ENCODE data around the gene TBX21. TPM values are rescaled to one million over a fixed set of nuclear protein-coding genes. Genes with fewer than 3 reads are reported as not detected.

TBX21 gene
- total and polyA plus RNA-seq, 2 experiments from 2014 or later, result not detected

DNA sequence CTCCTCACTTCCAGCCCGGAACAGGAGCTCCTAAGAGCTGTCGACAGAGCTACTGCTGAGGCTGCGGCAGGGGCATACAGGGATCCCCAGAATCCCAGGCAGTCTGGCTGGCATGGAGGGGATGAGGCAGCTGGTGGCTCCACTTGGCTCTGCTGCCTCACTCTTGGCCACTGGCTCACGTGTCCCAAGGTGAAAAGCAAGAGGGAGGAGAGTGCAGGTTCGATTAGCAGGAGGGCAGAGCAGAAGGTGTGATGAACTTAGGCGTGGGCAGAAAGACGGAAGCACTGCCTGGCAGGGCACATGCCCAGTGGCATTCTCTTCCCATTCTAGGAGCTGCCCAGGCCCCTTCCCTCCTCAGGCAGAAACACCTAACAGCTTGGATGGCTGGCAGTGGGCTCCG lies 11.3 kb upstream of the TBX21 start:
- no peak for DNase-seq (ENCODE audit: low spot score)
- no peak overlapping the region for H3K4me3 Mint-ChIP-seq
- no peaks in the 10 kb centered on the region; the same call in 2 of the 3 replicates for H3K9me3 Mint-ChIP-seq
- peaks cover 31% of the 10 kb centered on the region for H3K4me1 Mint-ChIP-seq
- H3K79me2 ChIP-seq (replicated peaks; ENCODE audit: insufficient read depth), result no peaks in the 10 kb centered on the region
- H3K4me2 ChIP-seq, result peak overlapping the region; percentile 74
- peak; percentile 8; the same call in 1 of the 3 replicates for ATAC-seq
- peaks cover 42% of the 10 kb centered on the region for H3K27me3 ChIP-seq (ENCODE audit: insufficient read depth)
- no peaks in the 10 kb centered on the region for H3K9me2 ChIP-seq (ENCODE audit: insufficient read depth)
- H3K27ac Mint-ChIP-seq, result no peak overlapping the region
- H3K27me3 Mint-ChIP-seq (ENCODE audit: insufficient read depth, low read depth, poor library complexity), result peaks cover 18% of the 10 kb centered on the region
- H4K20me1 ChIP-seq (replicated peaks; ENCODE audit: insufficient read depth), result no peaks in the 10 kb centered on the region
- no peaks in the 10 kb centered on the region for H3F3A ChIP-seq (replicated peaks; ENCODE audit: low read depth)
- peak overlapping the region; percentile 50; the same call in 1 of the 2 replicates for H3K4me3 ChIP-seq
- H3K4me1 ChIP-seq (ENCODE audit: insufficient read depth), result peaks cover 17% of the 10 kb centered on the region; the same call in 1 of the 2 replicates
- no peak for TF ChIP-seq CREB1 (CRISPR knock-in tag; IDR thresholded peaks at IDR 0.05; ENCODE audit: low read depth)
- no peaks in the 10 kb centered on the region for H3K36me3 ChIP-seq (ENCODE audit: insufficient read depth)
- no peak overlapping the region for H2AFZ ChIP-seq
- H3K27ac ChIP-seq (ENCODE audit: low read depth), result no peak overlapping the region
- H3K36me3 Mint-ChIP-seq (ENCODE audit: low read depth), result no peaks in the 10 kb centered on the region; the same call in 2 of the 3 replicates

DNA sequence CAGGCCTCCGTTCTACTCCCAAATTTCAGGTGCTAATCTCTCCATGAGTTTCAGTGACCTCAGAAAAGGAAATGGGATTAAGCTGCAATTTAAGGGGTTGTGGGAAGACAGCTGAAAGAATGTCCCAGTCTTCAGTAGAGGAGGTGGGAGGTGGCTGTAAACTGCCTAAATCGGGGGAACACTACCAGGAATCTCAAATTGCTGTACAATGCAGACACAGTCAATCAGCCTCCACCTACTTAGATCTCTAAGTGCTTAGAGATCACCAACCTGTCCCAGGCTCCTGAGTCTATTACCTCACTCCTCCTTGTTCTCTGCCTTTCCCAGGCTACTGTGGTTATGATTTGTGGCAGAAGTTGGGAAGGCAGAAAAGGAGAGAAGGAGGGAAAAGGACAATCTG lies 8.3 kb upstream of the TBX21 start:
- Histone ChIP-seq H3K4me3 (no peak overlapping the region), H3K27me3 (ENCODE audit: insufficient read depth) (peaks cover 36% of the 10 kb centered on the region), H2AFZ (no peak overlapping the region), H3F3A (replicated peaks; ENCODE audit: low read depth) (no peaks in the 10 kb centered on the region), H3K4me1 (ENCODE audit: insufficient read depth) (peaks cover 17% of the 10 kb centered on the region; the same call in 1 of the 2 replicates), H4K20me1 (replicated peaks; ENCODE audit: insufficient read depth) (no peaks in the 10 kb centered on the region), H3K4me2 (no peak overlapping the region), H3K36me3 (ENCODE audit: insufficient read depth) (no peaks in the 10 kb centered on the region), H3K9me2 (ENCODE audit: insufficient read depth) (no peaks in the 10 kb centered on the region), H3K79me2 (replicated peaks; ENCODE audit: insufficient read depth) (no peaks in the 10 kb centered on the region), H3K27ac (ENCODE audit: low read depth) (no peak overlapping the region)
- no peak overlapping the region for H3K27ac Mint-ChIP-seq
- DNase-seq (ENCODE audit: low spot score) (no peak), ATAC-seq (no peak)
- H3K27me3 Mint-ChIP-seq (ENCODE audit: insufficient read depth, low read depth, poor library complexity), result peaks cover 25% of the 10 kb centered on the region
- H3K9me3 Mint-ChIP-seq, result no peaks in the 10 kb centered on the region
- H3K36me3 Mint-ChIP-seq (ENCODE audit: low read depth), result no peaks in the 10 kb centered on the region
- peaks cover 26% of the 10 kb centered on the region for H3K4me1 Mint-ChIP-seq
- no peak overlapping the region for H3K4me3 Mint-ChIP-seq
- TF ChIP-seq NANOG (IDR thresholded peaks at IDR 0.05; ENCODE audit: borderline replicate concordance) (no peak), CREB1 (CRISPR knock-in tag; IDR thresholded peaks at IDR 0.05; ENCODE audit: low read depth) (no peak), EZH2 (IDR thresholded peaks at IDR 0.05; ENCODE audit: low read depth, unreplicated experiment) (no peak), POLR2AphosphoS5 (IDR thresholded peaks at IDR 0.05; ENCODE audit: low read depth) (no peak), STAT1 (IDR thresholded peaks at IDR 0.05; ENCODE audit: unreplicated experiment) (no peak), ZNF331 (CRISPR knock-in tag; IDR thresholded peaks at IDR 0.05; ENCODE audit: low read depth) (no peak), EZH2phosphoT487 (IDR thresholded peaks at IDR 0.05; ENCODE audit: unreplicated experiment) (no peak), JUNB (IDR thresholded peaks at IDR 0.05; ENCODE audit: unreplicated experiment) (no peak), ZNF114 (CRISPR knock-in tag; IDR thresholded peaks at IDR 0.05) (no peak)
- TF ChIP-seq, protein P1, sequence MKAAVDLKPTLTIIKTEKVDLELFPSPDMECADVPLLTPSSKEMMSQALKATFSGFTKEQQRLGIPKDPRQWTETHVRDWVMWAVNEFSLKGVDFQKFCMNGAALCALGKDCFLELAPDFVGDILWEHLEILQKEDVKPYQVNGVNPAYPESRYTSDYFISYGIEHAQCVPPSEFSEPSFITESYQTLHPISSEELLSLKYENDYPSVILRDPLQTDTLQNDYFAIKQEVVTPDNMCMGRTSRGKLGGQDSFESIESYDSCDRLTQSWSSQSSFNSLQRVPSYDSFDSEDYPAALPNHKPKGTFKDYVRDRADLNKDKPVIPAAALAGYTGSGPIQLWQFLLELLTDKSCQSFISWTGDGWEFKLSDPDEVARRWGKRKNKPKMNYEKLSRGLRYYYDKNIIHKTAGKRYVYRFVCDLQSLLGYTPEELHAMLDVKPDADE (IDR thresholded peaks at IDR 0.05), result no peak
- TF ChIP-seq, protein P2, sequence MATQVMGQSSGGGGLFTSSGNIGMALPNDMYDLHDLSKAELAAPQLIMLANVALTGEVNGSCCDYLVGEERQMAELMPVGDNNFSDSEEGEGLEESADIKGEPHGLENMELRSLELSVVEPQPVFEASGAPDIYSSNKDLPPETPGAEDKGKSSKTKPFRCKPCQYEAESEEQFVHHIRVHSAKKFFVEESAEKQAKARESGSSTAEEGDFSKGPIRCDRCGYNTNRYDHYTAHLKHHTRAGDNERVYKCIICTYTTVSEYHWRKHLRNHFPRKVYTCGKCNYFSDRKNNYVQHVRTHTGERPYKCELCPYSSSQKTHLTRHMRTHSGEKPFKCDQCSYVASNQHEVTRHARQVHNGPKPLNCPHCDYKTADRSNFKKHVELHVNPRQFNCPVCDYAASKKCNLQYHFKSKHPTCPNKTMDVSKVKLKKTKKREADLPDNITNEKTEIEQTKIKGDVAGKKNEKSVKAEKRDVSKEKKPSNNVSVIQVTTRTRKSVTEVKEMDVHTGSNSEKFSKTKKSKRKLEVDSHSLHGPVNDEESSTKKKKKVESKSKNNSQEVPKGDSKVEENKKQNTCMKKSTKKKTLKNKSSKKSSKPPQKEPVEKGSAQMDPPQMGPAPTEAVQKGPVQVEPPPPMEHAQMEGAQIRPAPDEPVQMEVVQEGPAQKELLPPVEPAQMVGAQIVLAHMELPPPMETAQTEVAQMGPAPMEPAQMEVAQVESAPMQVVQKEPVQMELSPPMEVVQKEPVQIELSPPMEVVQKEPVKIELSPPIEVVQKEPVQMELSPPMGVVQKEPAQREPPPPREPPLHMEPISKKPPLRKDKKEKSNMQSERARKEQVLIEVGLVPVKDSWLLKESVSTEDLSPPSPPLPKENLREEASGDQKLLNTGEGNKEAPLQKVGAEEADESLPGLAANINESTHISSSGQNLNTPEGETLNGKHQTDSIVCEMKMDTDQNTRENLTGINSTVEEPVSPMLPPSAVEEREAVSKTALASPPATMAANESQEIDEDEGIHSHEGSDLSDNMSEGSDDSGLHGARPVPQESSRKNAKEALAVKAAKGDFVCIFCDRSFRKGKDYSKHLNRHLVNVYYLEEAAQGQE (IDR thresholded peaks at IDR 0.05; ENCODE audit: unreplicated experiment), result no peak
- TF ChIP-seq, protein P3, sequence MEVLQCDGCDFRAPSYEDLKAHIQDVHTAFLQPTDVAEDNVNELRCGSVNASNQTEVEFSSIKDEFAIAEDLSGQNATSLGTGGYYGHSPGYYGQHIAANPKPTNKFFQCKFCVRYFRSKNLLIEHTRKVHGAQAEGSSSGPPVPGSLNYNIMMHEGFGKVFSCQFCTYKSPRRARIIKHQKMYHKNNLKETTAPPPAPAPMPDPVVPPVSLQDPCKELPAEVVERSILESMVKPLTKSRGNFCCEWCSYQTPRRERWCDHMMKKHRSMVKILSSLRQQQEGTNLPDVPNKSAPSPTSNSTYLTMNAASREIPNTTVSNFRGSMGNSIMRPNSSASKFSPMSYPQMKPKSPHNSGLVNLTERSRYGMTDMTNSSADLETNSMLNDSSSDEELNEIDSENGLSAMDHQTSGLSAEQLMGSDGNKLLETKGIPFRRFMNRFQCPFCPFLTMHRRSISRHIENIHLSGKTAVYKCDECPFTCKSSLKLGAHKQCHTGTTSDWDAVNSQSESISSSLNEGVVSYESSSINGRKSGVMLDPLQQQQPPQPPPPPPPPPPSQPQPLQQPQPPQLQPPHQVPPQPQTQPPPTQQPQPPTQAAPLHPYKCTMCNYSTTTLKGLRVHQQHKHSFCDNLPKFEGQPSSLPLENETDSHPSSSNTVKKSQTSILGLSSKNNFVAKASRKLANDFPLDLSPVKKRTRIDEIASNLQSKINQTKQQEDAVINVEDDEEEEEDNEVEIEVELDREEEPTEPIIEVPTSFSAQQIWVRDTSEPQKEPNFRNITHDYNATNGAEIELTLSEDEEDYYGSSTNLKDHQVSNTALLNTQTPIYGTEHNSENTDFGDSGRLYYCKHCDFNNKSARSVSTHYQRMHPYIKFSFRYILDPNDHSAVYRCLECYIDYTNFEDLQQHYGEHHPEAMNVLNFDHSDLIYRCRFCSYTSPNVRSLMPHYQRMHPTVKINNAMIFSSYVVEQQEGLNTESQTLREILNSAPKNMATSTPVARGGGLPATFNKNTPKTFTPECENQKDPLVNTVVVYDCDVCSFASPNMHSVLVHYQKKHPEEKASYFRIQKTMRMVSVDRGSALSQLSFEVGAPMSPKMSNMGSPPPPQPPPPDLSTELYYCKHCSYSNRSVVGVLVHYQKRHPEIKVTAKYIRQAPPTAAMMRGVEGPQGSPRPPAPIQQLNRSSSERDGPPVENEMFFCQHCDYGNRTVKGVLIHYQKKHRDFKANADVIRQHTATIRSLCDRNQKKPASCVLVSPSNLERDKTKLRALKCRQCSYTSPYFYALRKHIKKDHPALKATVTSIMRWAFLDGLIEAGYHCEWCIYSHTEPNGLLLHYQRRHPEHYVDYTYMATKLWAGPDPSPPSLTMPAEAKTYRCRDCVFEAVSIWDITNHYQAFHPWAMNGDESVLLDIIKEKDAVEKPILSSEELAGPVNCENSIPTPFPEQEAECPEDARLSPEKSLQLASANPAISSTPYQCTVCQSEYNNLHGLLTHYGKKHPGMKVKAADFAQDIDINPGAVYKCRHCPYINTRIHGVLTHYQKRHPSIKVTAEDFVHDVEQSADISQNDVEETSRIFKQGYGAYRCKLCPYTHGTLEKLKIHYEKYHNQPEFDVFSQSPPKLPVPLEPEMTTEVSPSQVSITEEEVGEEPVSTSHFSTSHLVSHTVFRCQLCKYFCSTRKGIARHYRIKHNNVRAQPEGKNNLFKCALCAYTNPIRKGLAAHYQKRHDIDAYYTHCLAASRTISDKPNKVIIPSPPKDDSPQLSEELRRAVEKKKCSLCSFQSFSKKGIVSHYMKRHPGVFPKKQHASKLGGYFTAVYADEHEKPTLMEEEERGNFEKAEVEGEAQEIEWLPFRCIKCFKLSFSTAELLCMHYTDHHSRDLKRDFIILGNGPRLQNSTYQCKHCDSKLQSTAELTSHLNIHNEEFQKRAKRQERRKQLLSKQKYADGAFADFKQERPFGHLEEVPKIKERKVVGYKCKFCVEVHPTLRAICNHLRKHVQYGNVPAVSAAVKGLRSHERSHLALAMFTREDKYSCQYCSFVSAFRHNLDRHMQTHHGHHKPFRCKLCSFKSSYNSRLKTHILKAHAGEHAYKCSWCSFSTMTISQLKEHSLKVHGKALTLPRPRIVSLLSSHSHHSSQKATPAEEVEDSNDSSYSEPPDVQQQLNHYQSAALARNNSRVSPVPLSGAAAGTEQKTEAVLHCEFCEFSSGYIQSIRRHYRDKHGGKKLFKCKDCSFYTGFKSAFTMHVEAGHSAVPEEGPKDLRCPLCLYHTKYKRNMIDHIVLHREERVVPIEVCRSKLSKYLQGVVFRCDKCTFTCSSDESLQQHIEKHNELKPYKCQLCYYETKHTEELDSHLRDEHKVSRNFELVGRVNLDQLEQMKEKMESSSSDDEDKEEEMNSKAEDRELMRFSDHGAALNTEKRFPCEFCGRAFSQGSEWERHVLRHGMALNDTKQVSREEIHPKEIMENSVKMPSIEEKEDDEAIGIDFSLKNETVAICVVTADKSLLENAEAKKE (CRISPR knock-in tag; IDR thresholded peaks at IDR 0.05), result no peak
